LNCAP (cell line): ENCODE data around the gene PMFBP1.

Experiments
- CTCF ChIP-seq: fragments of 450-650 bp; IDR thresholded peaks from 2 replicates; pipeline ENCODE4 v1.5.1; 2017; ENCODE audit warnings: mild to moderate bottlenecking

Gene PMFBP1

GRCh38 chr16:72139908-72140307 lies 32.0 kb downstream of the PMFBP1 start:
- no peak for TF ChIP-seq CTCF

GRCh38 chr16:72138064-72138572 lies 33.8 kb downstream of the PMFBP1 start:
- TF ChIP-seq CTCF: no peak

- TF ChIP-seq CTCF: no peak
Observed at GRCh38 chr16:72137380-72138063, 34.4 kb downstream of the PMFBP1 start.

DNA sequence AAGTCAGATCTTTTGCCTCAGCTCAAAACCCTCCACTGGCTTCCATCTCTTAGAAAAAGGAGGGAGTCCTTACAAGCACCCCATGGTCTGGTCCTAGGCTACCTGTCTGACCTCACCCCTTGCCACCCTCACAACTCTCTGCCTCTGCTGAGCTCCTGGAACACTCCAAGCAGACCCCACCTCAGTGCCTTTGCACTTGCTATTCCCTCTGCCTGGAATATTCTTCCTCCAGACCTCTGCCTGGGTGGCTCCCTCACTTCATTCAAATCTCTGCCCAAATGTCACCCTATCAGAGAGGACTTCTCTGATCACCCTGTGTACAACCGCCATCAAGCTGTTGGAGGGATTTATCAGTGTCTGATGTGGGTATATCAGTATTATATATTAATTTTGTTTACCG lies 37.4 kb downstream of the PMFBP1 start:
- TF ChIP-seq CTCF: no peak

DNA sequence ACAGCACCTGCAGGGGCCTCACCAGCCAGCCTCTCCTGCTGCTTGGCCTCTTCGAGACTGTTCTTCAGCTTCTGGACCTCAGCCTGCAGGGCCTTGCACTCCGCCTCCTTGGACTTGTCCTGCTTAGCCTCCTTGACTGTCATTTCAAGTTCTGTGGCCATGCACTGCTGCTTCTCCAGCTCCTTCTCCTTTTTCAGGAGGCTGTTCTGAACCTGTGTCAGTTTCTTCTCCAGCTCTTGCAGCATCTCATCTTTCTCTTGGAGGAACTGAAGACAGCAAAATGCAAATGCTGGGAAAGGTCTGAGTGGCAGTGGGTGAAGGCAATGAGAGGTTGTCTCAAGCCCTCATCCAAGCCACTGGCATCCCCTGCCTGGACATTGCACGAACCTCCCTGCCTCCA lies 39.2 kb downstream of the PMFBP1 start:
- TF ChIP-seq CTCF: no peak

DNA sequence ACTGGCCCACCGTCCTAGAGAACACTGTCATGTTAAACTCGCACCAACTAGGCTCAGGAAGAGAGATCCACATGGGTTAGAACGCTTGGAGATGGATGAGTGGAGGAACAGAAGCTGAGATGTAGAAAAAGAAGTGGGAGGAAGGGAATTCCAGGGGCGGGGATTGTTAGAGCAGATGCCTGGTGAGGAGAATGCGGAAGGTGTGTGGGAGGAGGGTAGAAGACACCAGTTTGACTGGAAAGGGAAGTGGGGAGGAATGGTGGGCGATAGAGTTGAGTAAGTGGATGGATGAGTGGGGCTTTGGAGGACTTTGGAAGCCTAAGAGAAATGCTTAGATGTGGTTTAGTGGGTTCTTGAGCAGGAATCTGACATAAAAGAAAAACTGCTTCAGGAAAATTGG lies 40.9 kb downstream of the PMFBP1 start:
- TF ChIP-seq CTCF: no peak

DNA sequence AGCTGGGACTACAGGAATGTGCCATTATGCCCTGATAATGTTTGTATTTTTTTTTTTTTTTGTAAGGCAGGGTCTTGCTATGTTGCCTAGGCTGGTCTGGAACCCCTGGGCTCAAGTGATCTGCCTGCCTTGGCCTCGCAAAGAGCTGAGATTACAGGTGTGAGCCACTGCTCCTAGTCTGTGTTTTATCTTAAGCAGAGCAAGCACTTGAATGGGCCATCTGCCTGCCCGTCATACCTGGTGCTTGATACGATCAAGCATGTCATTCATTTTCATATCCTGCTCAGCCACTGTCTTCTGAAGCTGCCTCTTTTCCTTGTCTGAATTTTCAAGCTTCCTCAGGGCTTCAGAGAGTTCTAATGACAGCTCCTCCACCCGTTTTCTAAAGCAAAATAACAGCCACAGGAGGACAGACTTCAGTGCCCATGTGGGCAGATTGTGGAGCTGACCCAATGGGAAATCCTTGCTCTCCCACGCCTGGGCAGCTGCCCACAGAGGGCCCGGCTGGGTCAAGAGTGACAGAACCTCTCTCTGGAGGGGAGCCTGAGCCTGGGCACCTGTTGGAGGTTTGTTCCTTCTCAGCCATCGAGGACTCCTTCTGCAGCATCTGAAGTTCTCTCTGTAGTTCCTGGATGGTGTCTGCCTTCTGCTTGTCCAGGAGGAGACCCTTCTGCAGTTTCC lies 41.8 kb downstream of the PMFBP1 start:
- no peak for TF ChIP-seq CTCF
